ENCODE data around the gene TMEM163. TPM values are rescaled to one million over a fixed set of nuclear protein-coding genes. Genes with fewer than 3 reads are reported as not detected.

TMEM163 gene
- total RNA-seq, 1 donor from 2014 or later, result 0.95 TPM

- Histone ChIP-seq H3K27ac (no peak overlapping the region), H3K9me3 (ENCODE audit: low read depth) (no peaks in the 10 kb centered on the region), H4K20me1 (ENCODE audit: low read depth) (no peaks in the 10 kb centered on the region), H3K4me2 (no peak overlapping the region), H3K4me1 (peaks cover 6% of the 10 kb centered on the region), H3K27me3 (peaks cover 26% of the 10 kb centered on the region), H3K9ac (no peak overlapping the region), H2AFZ (replicated peaks) (no peak overlapping the region), H3K4me3 (no peak overlapping the region), H3K36me3 (no peaks in the 10 kb centered on the region), H3F3A (ENCODE audit: low read depth) (peaks cover 3% of the 10 kb centered on the region), H3K79me2 (ENCODE audit: low read depth) (no peaks in the 10 kb centered on the region)
- H3K36me3 Mint-ChIP-seq, result peaks cover 18% of the 10 kb centered on the region
- no peak overlapping the region for H3K4me3 Mint-ChIP-seq
- DNase-seq (ENCODE audit: low spot score), result no peak
- H3K27me3 Mint-ChIP-seq (ENCODE audit: insufficient read depth, low read depth), result peaks cover 2% of the 10 kb centered on the region
- H3K27ac Mint-ChIP-seq, result no peak overlapping the region
- H3K4me1 Mint-ChIP-seq, result peaks cover 3% of the 10 kb centered on the region
- H3K9me3 Mint-ChIP-seq, result no peaks in the 10 kb centered on the region
- TF ChIP-seq EZH2phosphoT487 (IDR thresholded peaks at IDR 0.05), result no peak
- TF ChIP-seq CTCF (IDR thresholded peaks at IDR 0.05), result no peak
- TF ChIP-seq EZH2 (IDR thresholded peaks at IDR 0.05), result no peak
Observed at GRCh38 chr2:134425724-134426496, 292.9 kb downstream of the TMEM163 start.

GRCh38 chr2:134421556-134422328, 297.1 kb downstream of the TMEM163 start:
- no peaks in the 10 kb centered on the region for H3K36me3 ChIP-seq
- no peak overlapping the region for H3K4me3 ChIP-seq
- Mint-ChIP-seq H3K36me3 (peaks cover 10% of the 10 kb centered on the region), H3K27me3 (ENCODE audit: insufficient read depth, low read depth) (no peaks in the 10 kb centered on the region), H3K9me3 (no peaks in the 10 kb centered on the region), H3K4me1 (peaks cover 8% of the 10 kb centered on the region), H3K4me3 (no peak overlapping the region), H3K27ac (no peak overlapping the region)
- no peak for DNase-seq (ENCODE audit: low spot score)
- H3K9ac ChIP-seq, result no peak overlapping the region
- H4K20me1 ChIP-seq (ENCODE audit: low read depth), result peaks cover 9% of the 10 kb centered on the region
- H3K9me3 ChIP-seq (ENCODE audit: low read depth), result no peaks in the 10 kb centered on the region
- H3K27me3 ChIP-seq, result no peaks in the 10 kb centered on the region
- TF ChIP-seq EZH2 (IDR thresholded peaks at IDR 0.05), result no peak
- no peak for TF ChIP-seq EZH2phosphoT487 (IDR thresholded peaks at IDR 0.05)
- TF ChIP-seq CTCF (IDR thresholded peaks at IDR 0.05), result no peak
- no peaks in the 10 kb centered on the region for H3K79me2 ChIP-seq (ENCODE audit: low read depth)
- H2AFZ ChIP-seq (replicated peaks), result no peak overlapping the region
- H3F3A ChIP-seq (ENCODE audit: low read depth), result peaks cover 6% of the 10 kb centered on the region
- no peak overlapping the region for H3K27ac ChIP-seq
- no peak overlapping the region for H3K4me2 ChIP-seq
- peaks cover 11% of the 10 kb centered on the region for H3K4me1 ChIP-seq

- DNase-seq (ENCODE audit: low spot score), result no peak
- H3K36me3 ChIP-seq, result no peaks in the 10 kb centered on the region
- peaks cover 6% of the 10 kb centered on the region for H3F3A ChIP-seq (ENCODE audit: low read depth)
- peaks cover 11% of the 10 kb centered on the region for H3K4me1 ChIP-seq
- Mint-ChIP-seq H3K9me3 (no peaks in the 10 kb centered on the region), H3K27me3 (ENCODE audit: insufficient read depth, low read depth) (no peaks in the 10 kb centered on the region), H3K4me1 (peaks cover 8% of the 10 kb centered on the region), H3K27ac (no peak overlapping the region), H3K36me3 (peaks cover 10% of the 10 kb centered on the region), H3K4me3 (no peak overlapping the region)
- TF ChIP-seq EZH2 (IDR thresholded peaks at IDR 0.05) (no peak), EZH2phosphoT487 (IDR thresholded peaks at IDR 0.05) (no peak), CTCF (IDR thresholded peaks at IDR 0.05) (no peak)
- no peaks in the 10 kb centered on the region for H3K27me3 ChIP-seq
- no peak overlapping the region for H2AFZ ChIP-seq (replicated peaks)
- no peak overlapping the region for H3K4me2 ChIP-seq
- H3K4me3 ChIP-seq, result no peak overlapping the region
- no peaks in the 10 kb centered on the region for H3K79me2 ChIP-seq (ENCODE audit: low read depth)
- no peak overlapping the region for H3K27ac ChIP-seq
- H3K9me3 ChIP-seq (ENCODE audit: low read depth), result no peaks in the 10 kb centered on the region
- H3K9ac ChIP-seq, result no peak overlapping the region
- peaks cover 9% of the 10 kb centered on the region for H4K20me1 ChIP-seq (ENCODE audit: low read depth)
Observed at GRCh38 chr2:134420920-134421319, 297.9 kb downstream of the TMEM163 start.

Data from neural progenitor cell (in vitro differentiated cells).